IPS-15b (cell line): ENCODE results near the gene ZDHHC12.

Experiments used
- H3K27me3 ChIP-seq: one replicate; pipeline ENCODE4 v1.6.1; 2013; ENCODE audit warnings: low read length; ENCODE audit not compliant: control insufficient read depth, insufficient read depth
- H3K36me3 ChIP-seq: one replicate; pipeline ENCODE4 v1.6.1; 2013; ENCODE audit warnings: low read length; ENCODE audit not compliant: control insufficient read depth, insufficient read depth
- H3K4me1 ChIP-seq: one replicate; pipeline ENCODE4 v1.6.1; 2013; ENCODE audit warnings: mild to moderate bottlenecking, low read length; ENCODE audit not compliant: control insufficient read depth, insufficient read depth
- H3K4me3 ChIP-seq: one replicate; pipeline ENCODE4 v1.5.1; 2013; ENCODE audit warnings: low read depth, low read length
- H3K9ac ChIP-seq: one replicate; pipeline ENCODE4 v1.6.1; 2013; ENCODE audit warnings: low read depth, mild to moderate bottlenecking, low read length
- H3K9me3 ChIP-seq: one replicate; pipeline ENCODE4 v1.6.1; 2013; ENCODE audit warnings: mild to moderate bottlenecking, low read length; ENCODE audit not compliant: control insufficient read depth, insufficient read depth

ZDHHC12 gene

DNA sequence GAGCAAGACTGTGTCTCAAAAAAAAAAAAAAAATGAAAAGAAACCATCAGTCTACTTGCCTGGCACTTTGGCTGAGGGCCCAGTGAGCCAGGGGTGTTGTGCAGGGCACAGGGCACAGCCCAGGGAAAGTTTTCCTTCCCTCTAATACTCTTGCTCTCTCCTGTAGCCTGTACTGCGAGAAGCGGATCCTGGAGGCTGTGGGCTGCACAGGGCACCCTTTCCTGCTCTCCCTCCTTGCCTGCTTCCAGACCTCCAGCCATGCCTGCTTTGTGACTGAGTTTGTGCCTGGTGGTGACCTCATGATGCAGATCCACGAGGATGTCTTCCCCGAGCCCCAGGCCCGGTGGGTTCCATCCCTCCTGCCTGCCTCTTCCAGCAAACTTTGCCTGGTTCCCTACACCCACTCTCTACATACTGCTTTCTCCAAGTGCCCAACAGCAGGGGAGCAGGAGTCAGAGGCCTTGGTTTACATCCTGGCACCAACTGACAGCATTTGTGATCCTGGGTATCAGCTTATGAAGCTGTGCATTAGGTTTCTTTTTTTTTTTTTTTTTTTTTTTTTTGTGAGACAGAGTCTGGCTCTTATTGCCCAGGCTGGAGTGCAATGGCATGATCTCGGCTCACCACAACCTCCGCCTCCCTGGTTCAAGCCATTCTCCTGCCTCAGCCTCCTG lies 7.2 kb downstream of the ZDHHC12 start:
- peaks cover 34% of the 10 kb centered on the region for H3K36me3 ChIP-seq
- no peak overlapping the region for H3K4me3 ChIP-seq
- no peaks in the 10 kb centered on the region for H3K9me3 ChIP-seq
- no peaks in the 10 kb centered on the region for H3K4me1 ChIP-seq
- H3K9ac ChIP-seq: no peak overlapping the region
- H3K27me3 ChIP-seq: no peaks in the 10 kb centered on the region

DNA sequence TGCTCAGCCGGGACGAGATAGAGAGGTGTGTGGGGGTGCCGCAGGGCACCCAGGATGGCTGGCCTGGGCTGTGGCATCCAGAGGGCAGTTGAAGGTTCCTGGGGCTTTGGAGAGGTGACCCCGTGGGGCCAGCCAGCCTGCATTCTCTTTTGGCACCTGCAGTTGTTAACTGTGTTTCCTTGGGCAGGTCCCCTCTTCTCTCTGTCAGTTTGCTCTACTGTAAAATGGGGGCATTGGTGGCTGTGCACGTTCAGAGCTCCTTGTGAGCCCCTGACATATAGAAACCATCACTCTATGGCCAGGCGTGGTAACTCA lies 8.5 kb downstream of the ZDHHC12 start:
- Histone ChIP-seq H3K9me3 (no peaks in the 10 kb centered on the region), H3K27me3 (no peaks in the 10 kb centered on the region), H3K4me1 (no peaks in the 10 kb centered on the region), H3K4me3 (no peak overlapping the region), H3K36me3 (peaks cover 22% of the 10 kb centered on the region), H3K9ac (no peak overlapping the region)

DNA sequence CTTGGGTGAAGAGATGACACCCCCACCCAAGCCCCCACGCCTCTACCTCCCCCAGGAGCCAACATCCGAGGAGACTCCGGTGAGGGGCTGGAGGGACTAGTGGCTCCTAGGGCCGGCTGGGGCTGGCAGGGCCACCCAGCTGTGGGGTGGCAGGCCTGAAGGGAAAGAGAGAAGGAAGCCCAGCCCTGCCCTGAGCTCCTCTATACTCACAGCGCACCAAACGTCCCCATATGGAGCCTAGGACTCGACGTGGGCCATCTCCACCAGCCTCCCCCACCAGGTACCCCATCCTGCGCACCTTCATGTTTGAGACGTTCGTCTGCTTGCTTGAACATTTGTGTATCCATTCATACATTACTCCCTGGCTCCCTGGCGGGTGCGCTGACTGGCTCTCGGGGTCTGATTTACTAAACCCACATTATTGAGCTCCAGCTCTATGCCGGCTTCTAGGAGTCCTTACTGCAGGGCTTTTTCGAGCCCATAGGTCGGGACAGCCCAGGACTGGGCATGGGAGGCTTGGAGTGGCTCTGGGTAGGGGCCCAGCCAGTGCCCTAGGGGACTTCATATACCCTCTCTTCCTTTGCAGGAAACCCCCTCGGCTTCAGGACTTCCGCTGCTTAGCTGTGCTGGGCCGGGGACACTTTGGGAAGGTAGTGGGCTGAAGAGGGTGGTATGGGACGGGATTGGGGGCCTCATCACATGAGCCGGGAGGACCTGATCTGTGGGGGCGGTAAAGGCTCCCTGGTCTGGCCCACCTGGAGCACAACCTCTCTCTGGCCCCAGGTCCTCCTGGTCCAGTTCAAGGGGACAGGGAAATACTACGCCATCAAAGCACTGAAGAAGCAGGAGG lies 9.1 kb downstream of the ZDHHC12 start:
- Histone ChIP-seq H3K9me3 (no peaks in the 10 kb centered on the region), H3K9ac (no peak overlapping the region), H3K4me3 (no peak overlapping the region), H3K27me3 (no peaks in the 10 kb centered on the region), H3K4me1 (no peaks in the 10 kb centered on the region), H3K36me3 (peaks cover 16% of the 10 kb centered on the region)

DNA sequence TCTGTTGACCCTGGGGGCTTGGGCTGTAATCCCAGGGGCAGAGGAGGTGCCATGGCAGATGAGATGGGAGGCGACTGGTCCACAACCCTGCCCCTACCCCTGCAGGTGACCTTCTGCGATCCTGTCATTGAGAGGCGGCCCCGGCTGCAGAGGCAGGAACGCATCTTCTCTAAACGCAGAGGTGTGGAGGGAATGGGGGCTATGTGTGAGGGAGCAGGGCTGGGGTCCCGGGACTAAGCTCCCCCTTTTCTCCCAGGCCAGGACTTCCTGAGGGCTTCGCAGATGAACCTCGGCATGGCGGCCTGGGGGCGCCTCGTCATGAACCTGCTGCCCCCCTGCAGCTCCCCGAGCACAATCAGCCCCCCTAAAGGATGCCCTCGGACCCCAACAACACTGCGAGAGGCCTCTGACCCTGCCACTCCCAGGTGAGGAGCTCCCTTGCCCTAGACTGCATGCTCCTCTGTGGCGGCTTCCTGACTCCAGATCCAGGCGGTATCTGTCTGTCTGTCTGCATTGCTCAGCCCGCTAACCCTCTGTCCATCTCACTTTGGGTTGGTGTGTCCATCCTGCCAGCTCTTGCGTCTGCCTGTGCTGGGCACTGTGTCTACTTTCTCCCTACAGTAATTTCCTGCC lies 9.9 kb downstream of the ZDHHC12 start:
- H3K4me1 ChIP-seq: no peaks in the 10 kb centered on the region
- H3K4me3 ChIP-seq: no peak overlapping the region
- H3K27me3 ChIP-seq: no peaks in the 10 kb centered on the region
- H3K36me3 ChIP-seq: peaks cover 10% of the 10 kb centered on the region
- no peak overlapping the region for H3K9ac ChIP-seq
- no peaks in the 10 kb centered on the region for H3K9me3 ChIP-seq

DNA sequence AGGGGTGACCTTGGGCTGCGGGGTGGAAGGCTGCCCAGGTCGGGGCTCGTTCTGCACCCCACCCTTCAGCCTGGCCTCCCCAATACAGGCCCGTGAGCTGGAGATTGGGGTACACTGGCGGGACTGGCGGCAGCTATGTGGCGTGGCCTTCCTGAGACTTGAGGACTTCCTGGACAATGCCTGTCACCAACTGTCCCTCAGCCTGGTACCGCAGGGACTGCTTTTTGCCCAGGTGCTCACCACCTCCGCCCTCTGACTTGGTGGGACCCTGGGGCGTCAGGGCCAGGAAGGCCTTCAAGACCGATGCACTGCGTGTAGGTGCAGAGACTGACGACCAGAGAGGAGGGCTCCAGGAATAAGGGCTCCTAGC lies 10.5 kb downstream of the ZDHHC12 start:
- Histone ChIP-seq H3K9ac (no peak overlapping the region), H3K36me3 (peaks cover 10% of the 10 kb centered on the region), H3K27me3 (no peaks in the 10 kb centered on the region), H3K9me3 (no peaks in the 10 kb centered on the region), H3K4me3 (no peak overlapping the region), H3K4me1 (no peaks in the 10 kb centered on the region)

DNA sequence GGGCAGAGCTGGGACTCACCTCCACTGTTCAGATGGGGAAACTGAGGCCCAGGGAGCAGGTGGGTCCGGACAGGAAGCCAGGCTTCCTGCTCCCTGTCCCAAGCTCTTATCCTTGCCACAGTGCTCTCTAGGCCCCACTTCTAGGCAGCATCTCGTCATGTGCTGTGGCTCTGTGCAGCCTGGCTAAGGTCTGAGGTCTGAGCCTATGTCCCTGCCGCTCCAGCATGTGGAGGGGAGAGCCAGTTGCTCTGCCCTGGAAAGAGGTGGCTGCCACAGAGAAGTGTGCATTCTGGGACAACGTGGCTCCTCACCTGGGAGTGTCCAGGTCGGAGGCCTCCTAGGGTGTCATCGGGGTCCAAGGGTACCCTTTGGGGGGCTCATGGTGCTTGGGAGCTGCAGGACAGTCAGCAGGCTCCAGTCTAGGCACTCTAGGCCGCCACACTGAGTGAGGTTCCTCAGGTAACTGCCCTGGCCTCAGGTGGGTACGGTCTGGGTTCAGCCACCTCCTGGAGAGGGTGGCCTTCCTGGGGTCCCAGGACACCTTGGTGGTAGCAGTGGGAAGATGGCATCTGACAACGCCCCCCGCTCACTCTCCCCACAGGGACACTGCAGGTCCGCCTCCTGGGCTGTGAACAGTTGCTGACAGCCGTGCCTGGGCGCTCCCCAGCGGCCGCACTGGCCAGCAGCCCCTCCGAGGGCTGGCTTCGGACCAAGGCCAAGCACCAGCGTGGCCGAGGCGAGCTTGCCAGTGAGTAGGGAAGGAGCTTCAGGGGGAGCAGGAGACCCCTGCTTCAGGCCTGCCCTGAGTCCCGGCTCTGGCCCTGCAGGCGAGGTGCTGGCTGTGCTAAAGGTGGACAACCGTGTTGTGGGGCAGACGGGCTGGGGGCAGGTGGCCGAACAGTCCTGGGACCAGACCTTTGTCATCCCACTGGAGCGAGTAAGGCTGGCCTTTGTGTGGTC lies 11.2 kb downstream of the ZDHHC12 start:
- H3K4me1 ChIP-seq: no peaks in the 10 kb centered on the region
- no peak overlapping the region for H3K4me3 ChIP-seq
- no peak overlapping the region for H3K9ac ChIP-seq
- peaks cover 10% of the 10 kb centered on the region for H3K36me3 ChIP-seq
- no peaks in the 10 kb centered on the region for H3K27me3 ChIP-seq
- H3K9me3 ChIP-seq: no peaks in the 10 kb centered on the region

DNA sequence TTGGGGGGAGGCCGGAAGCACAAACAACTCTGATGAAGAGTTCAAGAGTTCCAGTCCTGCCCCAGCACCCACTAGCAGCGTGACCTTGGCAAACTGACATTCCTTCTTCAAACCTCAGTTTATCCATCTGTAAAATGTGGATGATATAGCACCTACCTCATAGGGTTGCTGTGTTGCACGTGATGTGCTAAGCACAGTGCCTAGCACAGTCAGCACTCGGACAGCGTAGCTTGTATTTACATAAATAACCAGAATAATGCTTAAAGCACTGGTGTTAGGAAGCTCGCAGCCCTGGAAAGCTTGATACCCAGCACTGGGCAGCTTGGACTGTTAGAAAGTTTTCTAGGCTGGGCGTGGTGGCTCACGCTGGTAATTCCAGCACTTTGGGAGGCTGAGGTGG lies 16.5 kb downstream of the ZDHHC12 start:
- no peak overlapping the region for H3K9ac ChIP-seq
- peaks cover 9% of the 10 kb centered on the region for H3K36me3 ChIP-seq
- H3K9me3 ChIP-seq: no peaks in the 10 kb centered on the region
- no peaks in the 10 kb centered on the region for H3K4me1 ChIP-seq
- H3K27me3 ChIP-seq: no peaks in the 10 kb centered on the region
- H3K4me3 ChIP-seq: no peak overlapping the region

DNA sequence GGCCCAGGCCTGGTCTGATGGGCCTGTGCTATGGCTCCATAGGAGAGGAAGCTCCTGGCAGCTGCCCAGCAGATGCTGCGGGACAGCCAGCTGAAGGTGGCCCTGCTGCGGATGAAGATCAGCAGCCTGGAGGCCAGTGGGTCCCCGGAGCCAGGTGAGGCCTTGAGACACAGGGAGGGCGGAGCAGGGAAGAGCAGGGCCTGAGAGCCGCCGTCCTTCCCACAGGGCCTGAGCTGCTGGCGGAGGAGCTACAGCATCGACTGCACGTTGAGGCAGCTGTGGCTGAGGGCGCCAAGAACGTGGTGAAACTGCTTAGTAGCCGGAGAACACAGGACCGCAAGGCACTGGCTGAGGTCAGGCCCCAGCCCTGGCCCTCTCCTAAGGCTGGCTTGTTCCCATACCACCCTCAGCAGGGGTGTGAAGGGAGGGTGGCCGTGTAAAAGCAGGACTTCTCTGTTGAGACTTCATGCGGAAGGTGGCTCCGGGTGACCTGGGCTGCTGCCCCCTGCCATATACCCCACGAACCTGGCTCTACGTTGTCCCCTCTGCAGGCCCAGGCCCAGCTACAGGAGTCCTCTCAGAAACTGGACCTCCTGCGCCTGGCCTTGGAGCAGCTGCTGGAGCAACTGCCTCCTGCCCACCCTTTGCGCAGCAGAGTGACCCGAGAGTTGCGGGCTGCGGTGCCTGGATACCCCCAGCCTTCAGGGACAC lies 17.1 kb downstream of the ZDHHC12 start:
- no peaks in the 10 kb centered on the region for H3K27me3 ChIP-seq

DNA sequence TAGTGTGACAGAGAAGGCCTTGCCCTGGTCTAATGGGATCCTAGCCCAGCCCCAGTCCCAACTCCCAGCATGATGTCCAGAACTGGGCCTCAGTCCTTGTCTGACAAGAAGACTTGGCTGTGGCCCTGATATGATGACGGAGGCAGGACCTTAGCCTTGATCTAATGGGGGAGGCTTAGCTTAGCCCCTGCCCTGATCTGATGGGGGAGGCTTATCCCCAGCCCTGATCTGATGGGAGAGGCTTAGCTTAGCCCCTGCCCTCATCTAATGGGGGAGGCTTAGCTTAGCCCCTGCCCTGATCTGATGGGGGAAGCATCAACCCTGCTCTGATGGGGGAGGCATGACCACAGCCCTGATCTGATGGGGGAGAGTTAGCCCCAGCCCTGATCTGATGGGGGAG lies 17.9 kb downstream of the ZDHHC12 start:
- H3K27me3 ChIP-seq: no peaks in the 10 kb centered on the region
- no peaks in the 10 kb centered on the region for H3K9me3 ChIP-seq
- peaks cover 9% of the 10 kb centered on the region for H3K36me3 ChIP-seq
- no peak overlapping the region for H3K4me3 ChIP-seq
- H3K4me1 ChIP-seq: no peaks in the 10 kb centered on the region
- H3K9ac ChIP-seq: no peak overlapping the region

More for the DNA sequence above, 17.1 kb downstream of the ZDHHC12 start:
- Histone ChIP-seq H3K36me3 (peaks cover 9% of the 10 kb centered on the region), H3K4me3 (no peak overlapping the region), H3K9me3 (no peaks in the 10 kb centered on the region), H3K4me1 (no peaks in the 10 kb centered on the region), H3K9ac (no peak overlapping the region)

DNA sequence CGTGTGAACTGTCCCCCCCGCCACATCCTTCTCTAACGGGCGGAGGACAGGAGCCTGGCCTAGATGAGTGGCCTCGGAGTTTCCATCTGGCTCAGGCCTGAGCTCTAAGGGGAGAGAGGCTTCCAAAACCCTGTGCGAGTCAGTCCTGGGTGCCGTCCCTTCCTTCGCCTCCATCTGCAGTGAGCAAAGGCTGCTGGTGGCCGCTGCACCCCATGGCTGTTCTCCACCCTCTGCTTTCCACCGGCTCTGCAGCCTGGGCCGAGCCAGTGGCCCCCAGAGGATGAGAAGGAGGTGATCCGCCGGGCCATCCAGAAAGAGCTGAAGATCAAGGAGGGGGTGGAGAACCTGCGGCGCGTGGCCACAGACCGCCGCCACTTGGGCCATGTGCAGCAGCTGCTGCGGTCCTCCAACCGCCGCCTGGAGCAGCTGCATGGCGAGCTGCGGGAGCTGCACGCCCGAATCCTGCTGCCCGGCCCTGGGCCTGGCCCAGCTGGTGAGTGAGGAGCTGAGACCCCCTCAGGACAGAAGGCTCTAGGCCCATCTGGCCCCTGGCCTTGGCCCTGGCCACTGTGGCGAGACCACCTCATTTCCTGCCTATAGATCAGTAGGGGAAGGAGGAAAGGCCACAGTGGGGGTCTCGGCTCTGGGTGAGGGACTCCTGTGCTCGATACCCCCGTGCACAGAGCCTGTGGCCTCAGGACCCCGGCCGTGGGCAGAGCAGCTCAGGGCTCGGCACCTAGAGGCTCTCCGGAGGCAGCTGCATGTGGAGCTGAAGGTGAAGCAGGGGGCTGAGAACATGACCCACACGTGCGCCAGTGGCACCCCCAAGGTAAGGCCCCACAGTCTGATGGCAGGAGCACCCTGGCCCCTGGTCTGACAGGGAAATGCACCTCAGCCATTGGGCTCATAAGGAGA lies 18.6 kb downstream of the ZDHHC12 start:
- Histone ChIP-seq H3K4me3 (no peak overlapping the region), H3K4me1 (no peaks in the 10 kb centered on the region), H3K27me3 (no peaks in the 10 kb centered on the region), H3K9me3 (no peaks in the 10 kb centered on the region), H3K9ac (no peak overlapping the region), H3K36me3 (peaks cover 9% of the 10 kb centered on the region)
